GM12878 (cell line): ENCODE measurements around the gene PPP1R14D. TPM values are rescaled to one million over a fixed set of nuclear protein-coding genes. Genes with fewer than 3 reads are reported as not detected.
A peak's percentile ranks its signal among the peaks of the same experiment; 100 is the strongest.

Experiments
- ATAC-seq: fragments of 200-7000 bp; cut with Tn5 transposase; 3 replicates; pipeline ENCODE4 v1.9.1; 2020; ENCODE audit warnings: mild to moderate bottlenecking, moderate library complexity
- BruUV-seq: library from RNA; stranded (reverse); fragments of 400-500 nt; replicated peaks from 2 replicates; lab custom pipeline; 2021; lab: Mats Ljungman, UMichigan
- CTCF ChIA-PET: fragments of 300-600 bp; sonication (Branson Sonifier 250); formaldehyde crosslinking; extraction: SDS; loops from one replicate; lab custom pipeline; 2021; ENCODE audit warnings: inconsistent platforms; lab: Yijun Ruan, JAX
- POLR2A ChIA-PET: fragments of 350-600 bp; formaldehyde crosslinking; extraction: SDS; loops from one replicate; lab custom pipeline; 2021; ENCODE audit warnings: inconsistent platforms; lab: Charles Lee
- RAD21 ChIA-PET: fragments of 300-600 bp; sonication (Branson Sonifier 250); formaldehyde crosslinking; loops from one replicate; lab custom pipeline; 2023; ENCODE audit warnings: antibody characterized with exemption; ENCODE audit not compliant: unreplicated experiment; lab: Charles Lee
- SMC1A ChIA-PET: fragments of 300-600 bp; sonication (Branson Sonifier 250); formaldehyde crosslinking; loops from one replicate; lab custom pipeline; 2023; ENCODE audit not compliant: unreplicated experiment, uncharacterized antibody; lab: Charles Lee
- DNase-seq: peaks from one replicate; pipeline ENCODE4 v3.0.0-alpha.2; 2011; ENCODE audit warnings: low read depth, low spot score
- FAIRE-seq: peaks from 3 replicates; lab custom pipeline; 2011; peaks lifted over from hg19 to GRCh38; lab: Jason Lieb, UNC
- H2AFZ ChIP-seq: 2 replicates; pipeline ENCODE4 v1.6.0; 2011; ENCODE audit warnings: low read depth, low read length, control low read depth; ENCODE audit not compliant: control insufficient read depth
- H3K27ac ChIP-seq: 2 replicates; pipeline ENCODE4 v1.5.1; 2011; ENCODE audit warnings: control low read depth; ENCODE audit not compliant: control insufficient read depth, insufficient read depth
- H3K27me3 ChIP-seq, 2 experiments: replicated peaks in 1 of 2; 2 replicates each; pipeline versions ENCODE4 v1.6.0 to v1.6.1; 2011; ENCODE audit warnings: low read length in 1 of 2; ENCODE audit not compliant: control insufficient read depth in 2 of 2, insufficient read depth in 2 of 2
- H3K36me3 ChIP-seq, 2 experiments: 2 replicates each; pipeline ENCODE4 v1.5.1; 2011; ENCODE audit warnings: low read length in 1 of 2; ENCODE audit not compliant: control insufficient read depth in 2 of 2, insufficient read depth in 2 of 2
- H3K4me1 ChIP-seq: 2 replicates; pipeline ENCODE4 v1.6.1; 2011; ENCODE audit warnings: mild to moderate bottlenecking, low read length, moderate library complexity, mixed read lengths; ENCODE audit not compliant: control insufficient read depth, insufficient read depth
- H3K4me2 ChIP-seq: 2 replicates; pipeline ENCODE4 v1.6.0; 2011; ENCODE audit warnings: control low read depth; ENCODE audit not compliant: control insufficient read depth, insufficient read depth
- H3K4me3 ChIP-seq: fragments of 200-600 bp; sonication (generic); 2 replicates; pipeline ENCODE4 v1.5.1; 2016
- H3K79me2 ChIP-seq: 2 replicates; pipeline ENCODE4 v1.6.0; 2011; ENCODE audit warnings: low read length; ENCODE audit not compliant: control insufficient read depth, insufficient read depth
- H3K9ac ChIP-seq: 2 replicates; pipeline ENCODE4 v1.8.0; 2011; ENCODE audit warnings: low read length, control low read depth, mixed read lengths; ENCODE audit not compliant: control insufficient read depth, insufficient read depth
- H3K9me3 ChIP-seq: replicated peaks from 3 replicates; pipeline ENCODE4 v1.5.1; 2011; ENCODE audit warnings: mild to moderate bottlenecking, low read length; ENCODE audit not compliant: control insufficient read depth, insufficient read depth
- H4K20me1 ChIP-seq: 2 replicates; pipeline ENCODE4 v1.6.0; 2011; ENCODE audit not compliant: control insufficient read depth, insufficient read depth
- BCL3 ChIP-seq: IDR thresholded peaks from 2 replicates; pipeline ENCODE4 v1.6.1; 2011; ENCODE audit warnings: borderline replicate concordance, low read depth, mild to moderate bottlenecking, moderate library complexity, low read length; ENCODE audit not compliant: insufficient read depth, poor library complexity, severe bottlenecking
- CTCF ChIP-seq, 3 experiments: IDR thresholded peaks in 2 of 3; conservative IDR thresholded peaks in 1 of 3; 2 replicates each; pipeline ENCODE4 v1.5.1; 2011; ENCODE audit warnings: low read depth in 3 of 3, low read length in 3 of 3, mild to moderate bottlenecking in 3 of 3, control low read depth in 2 of 3, moderate library complexity in 2 of 3, inconsistent platforms in 1 of 3, mixed read lengths in 1 of 3; ENCODE audit not compliant: control insufficient read depth in 2 of 3, insufficient read depth in 1 of 3; ENCODE audit errors: extremely low read depth in 1 of 3
- MTA3 ChIP-seq: IDR thresholded peaks from 2 replicates; pipeline ENCODE4 v1.6.1; 2012; ENCODE audit warnings: low read length, inconsistent platforms, borderline replicate concordance
- NFIC ChIP-seq: IDR thresholded peaks from 2 replicates; pipeline ENCODE4 v1.6.1; 2012; ENCODE audit warnings: low read depth, mild to moderate bottlenecking, inconsistent platforms, low read length, moderate library complexity
- RAD51 ChIP-seq: fragments of 450-650 bp; IDR thresholded peaks from 2 replicates; pipeline ENCODE4 v1.6.1; 2016; ENCODE audit warnings: moderate library complexity, mild to moderate bottlenecking, inconsistent platforms
- SP1 ChIP-seq: IDR thresholded peaks from one replicate; pipeline ENCODE4 v1.6.1; 2011; ENCODE audit warnings: low read depth, low read length
- STAT1 ChIP-seq: fragments of 450-650 bp; conservative IDR thresholded peaks from 2 replicates; pipeline ENCODE4 v1.6.1; 2014; ENCODE audit warnings: antibody characterized with exemption, mild to moderate bottlenecking
- TAF1 ChIP-seq: IDR thresholded peaks from 2 replicates; pipeline ENCODE4 v1.6.1; 2011; ENCODE audit warnings: mild to moderate bottlenecking, low read depth, low read length, borderline replicate concordance
- WGBS: methylation state at CpG from one replicate; pipeline ENCODE4 v1.1.6; 2016; ENCODE audit warnings: low lambda C conversion rate; ENCODE audit not compliant: insufficient replicate concordance, insufficient coverage; ENCODE audit errors: missing lambda C conversion rate; 5-methylcytosine and 5-hydroxymethylcytosine counted together
- in situ Hi-C: fragments of 300-500 bp; cut with MboI; formaldehyde crosslinking; loops from 9 replicates; pipeline ENCODE4 v1.14.3; 2018; ENCODE audit warnings: mixed read lengths
- intact Hi-C: fragments of 100-400 bp; cut with micrococcal nuclease; formaldehyde crosslinking; loops from one replicate; pipeline ENCODE4 v1.14.2; 2022; ENCODE audit not compliant: unreplicated experiment
- polyA plus RNA-seq, 11 experiments: library from polyadenylated mRNA; depleted of rRNA in 4 of 11; unstranded in 6 of 11; stranded (reverse) in 5 of 11; fragments of >200 nt; fragmentation: Nextera tagmentation in 4 of 11; fragmentation: Illumina TruSeq in 1 of 11; extraction: Ambion mirVana in 4 of 11; extraction: Trizol in 1 of 11; gene quantifications; 1 replicate in 1 of 11; 2 replicates in 10 of 11; pipeline versions ENCODE4 v1.2.1 to v1.2.3, GENCODE V29; 2011 to 2016; ENCODE audit warnings: inconsistent platforms in 2 of 11, missing spikeins in 2 of 11, low read depth in 1 of 11
- total RNA-seq, 4 experiments: library from RNA; depleted of rRNA in 3 of 4; stranded (reverse); fragments of >200 nt in 3 of 4; fragmentation: Illumina TruSeq in 1 of 4; extraction: Trizol in 1 of 4; gene quantifications; 2 replicates each; pipeline versions ENCODE4 v1.2.1 to v1.2.3, GENCODE V29; 2013 to 2021

Gene PPP1R14D
- total and polyA plus RNA-seq, 10 of the 15 experiments (the other 5 are each of a cell fraction or from before 2014, with no cell fraction given), result 0.10 TPM; not detected in 9

- no peak for TF ChIP-seq BCL3
- no peak for TF ChIP-seq RAD51
- no peak for TF ChIP-seq STAT1
- TF ChIP-seq TAF1, result no peak
- TF ChIP-seq SP1, result no peak
- TF ChIP-seq MTA3, result no peak
Measured at GRCh38 chr15:40806672-40807027, 21.9 kb downstream of the PPP1R14D start (continued).

GRCh38 chr15:40803688-40804087, 24.8 kb downstream of the PPP1R14D start:
- intact Hi-C loops, result no loop called here
- H3K27me3 ChIP-seq, result no peaks in the 10 kb centered on the region
- peaks cover 10% of the 10 kb centered on the region; the same call in 1 of the 2 replicates for H3K4me1 ChIP-seq
- H2AFZ ChIP-seq, result no peak overlapping the region
- no peak for ATAC-seq
- CTCF ChIA-PET, result interaction anchor here (1.1 kb wide), 1 partner anchor 92 kb away, joined by 3 read pairs; no protein-coding TSS in a partner anchor
- no peak overlapping the region for H3K27ac ChIP-seq
- in situ Hi-C loops, result no loop called here
- TF ChIP-seq CTCF (IDR thresholded peaks at IDR 0.05 in 2 of 3, conservative IDR thresholded peaks at IDR 0.05 in 1 of 3; ENCODE audit: control insufficient read depth in 2 of 3, extremely low read depth in 1 of 3, insufficient read depth in 1 of 3, low read depth in 3 of 3, low read length in 3 of 3) (0 out of 6 replicates have a peak, but pooled peaks of 2 of the 3 experiments have one; percentile 14 to 15), NFIC (no peak)
- TF ChIP-seq, all 136 proteins: peak for 1
- SMC1A ChIA-PET, result interaction anchor here (0.7 to 1.4 kb wide), 2 partner anchors 58 to 156 kb away, joined by 4 read pairs; no protein-coding TSS in a partner anchor
- H3K79me2 ChIP-seq, result peaks cover 22% of the 10 kb centered on the region
- POLR2A ChIA-PET, result interaction anchor here (0.6 to 0.8 kb wide), 3 partner anchors 11 to 77 kb away, joined by 3 to 4 read pairs (median 3); no protein-coding TSS in a partner anchor
- BruUV-seq, result no TSS peak
- H4K20me1 ChIP-seq, result no peaks in the 10 kb centered on the region
- no peak overlapping the region for H3K9ac ChIP-seq
- H3K4me3 ChIP-seq, result no peak overlapping the region
- H3K4me2 ChIP-seq, result no peak overlapping the region
- DNase-seq (no peak), FAIRE-seq (no peak)
- RAD21 ChIA-PET, result no interaction called here
- H3K9me3 ChIP-seq, result no peaks in the 10 kb centered on the region
- 96% methylated on average over 1 of the region's 1 CpG for WGBS
- H3K36me3 ChIP-seq, result no peaks in the 10 kb centered on the region
